Anterior cingulate cortex (tissue), 58 donors: ENCODE data around the gene TUNAR.

ENCODE experiments used
- DNase-seq, 58 donors: peaks; one replicate each; lab custom pipeline; 2025; lab: John Stamatoyannopoulos, UW

Gene TUNAR

DNA sequence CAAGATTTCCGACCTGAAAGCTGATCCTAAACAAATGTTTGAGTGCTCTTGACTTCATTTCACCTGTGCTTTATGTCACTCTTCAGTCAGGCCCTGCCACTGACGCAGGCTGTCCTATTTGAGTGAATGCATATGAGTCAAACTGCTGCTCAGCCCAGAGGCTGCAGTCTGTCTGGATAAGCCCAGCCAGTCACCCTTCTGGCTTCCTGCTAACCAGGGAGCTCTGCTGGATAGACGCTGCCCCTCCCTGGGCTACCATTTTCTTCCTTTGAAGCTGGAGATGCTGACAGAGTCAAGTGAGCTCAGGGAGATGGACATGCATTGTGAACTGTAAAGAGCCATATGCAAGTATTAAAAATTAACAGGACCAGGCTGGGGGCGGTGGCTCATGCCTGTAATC, 5.1 kb upstream of the TUNAR start:
- no peak for DNase-seq

DNA sequence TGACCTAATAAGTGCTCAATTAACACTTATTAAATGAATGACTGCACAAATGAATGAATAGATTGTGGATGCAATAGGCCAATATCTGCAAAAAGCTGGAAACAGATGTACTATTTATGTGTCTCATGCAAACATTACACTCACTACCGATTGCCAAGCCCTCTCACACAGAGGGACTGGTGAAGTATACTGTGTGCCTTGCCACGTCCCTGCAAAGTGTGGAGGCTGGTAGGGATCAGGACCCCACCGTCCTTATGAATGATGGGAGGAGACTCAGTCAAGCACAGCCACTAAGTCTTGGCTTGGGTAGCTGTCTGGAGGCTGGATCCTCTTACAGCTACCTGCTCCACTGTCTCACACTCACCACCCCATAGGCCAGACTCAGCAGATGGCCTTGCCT, 3.9 kb upstream of the TUNAR start:
- no peak for DNase-seq

DNA sequence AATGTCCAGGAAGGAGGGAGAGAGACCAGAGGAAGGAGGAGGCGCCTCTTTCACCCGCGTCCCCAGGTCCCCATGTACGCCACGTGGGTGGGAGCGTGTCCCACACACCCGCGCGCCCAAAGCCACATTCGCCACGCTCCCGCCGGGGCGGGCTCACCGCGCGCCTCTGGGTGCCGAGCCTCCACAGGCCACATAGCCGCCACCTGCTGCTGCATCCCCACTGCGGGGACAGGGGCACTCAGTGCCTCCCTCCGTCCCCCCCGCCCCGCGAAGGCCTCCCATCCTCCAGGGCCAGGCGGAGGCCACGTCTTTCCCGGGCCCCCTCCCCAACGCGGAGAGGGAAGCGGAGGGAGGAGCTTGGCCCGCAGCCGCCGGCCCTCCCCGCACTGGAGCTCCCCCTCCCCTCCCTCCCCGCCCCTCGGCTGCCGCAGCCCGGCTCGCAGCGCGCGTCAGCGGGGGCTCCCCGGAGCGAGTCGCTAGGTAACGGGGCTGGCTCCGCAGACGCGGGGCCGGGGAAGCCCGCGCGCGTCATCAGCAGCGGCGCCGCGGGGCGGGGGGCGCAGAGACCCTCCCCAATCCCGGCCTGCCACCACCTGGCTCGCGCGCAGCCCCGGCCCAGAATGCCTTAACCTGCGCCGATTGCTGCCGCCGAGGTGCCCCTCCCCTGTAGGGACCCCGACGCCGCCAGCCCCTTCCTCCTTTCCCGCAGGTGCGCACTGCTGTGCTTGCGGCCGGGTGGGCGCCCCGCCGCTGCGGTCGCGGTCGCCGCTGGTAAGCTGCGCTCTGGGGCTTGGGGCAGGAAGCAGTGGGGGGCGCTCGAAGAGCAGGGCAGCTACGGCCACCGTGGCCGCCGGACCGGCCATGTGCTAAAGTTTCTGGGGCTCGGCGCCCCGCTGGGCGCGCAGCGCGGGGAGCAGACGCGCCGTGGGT, 536 bp upstream of the TUNAR start:
- DNase-seq = peak in 13 of 58 donors; percentile 12 to 59 (median 32)

DNA sequence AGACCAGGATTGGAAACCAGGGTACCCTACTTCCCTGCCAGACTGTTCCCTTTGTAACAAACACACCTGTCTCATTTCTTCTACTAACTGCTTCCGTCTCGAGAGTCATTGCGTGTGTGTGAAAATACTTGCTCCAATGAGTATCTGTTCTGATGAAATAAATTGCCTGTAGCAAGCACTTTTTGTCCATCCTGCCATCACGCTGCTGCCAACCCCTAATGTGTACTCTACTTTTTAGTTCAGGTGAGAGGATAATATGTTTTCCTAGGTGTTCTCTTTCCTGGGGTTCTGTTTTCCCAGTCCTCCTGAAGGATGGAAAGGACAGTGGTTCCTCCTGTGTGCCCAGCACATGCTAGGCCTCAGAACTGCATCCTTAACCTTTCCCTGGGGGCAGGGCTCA, 1.0 kb downstream of the TUNAR start:
- no peak for DNase-seq

DNA sequence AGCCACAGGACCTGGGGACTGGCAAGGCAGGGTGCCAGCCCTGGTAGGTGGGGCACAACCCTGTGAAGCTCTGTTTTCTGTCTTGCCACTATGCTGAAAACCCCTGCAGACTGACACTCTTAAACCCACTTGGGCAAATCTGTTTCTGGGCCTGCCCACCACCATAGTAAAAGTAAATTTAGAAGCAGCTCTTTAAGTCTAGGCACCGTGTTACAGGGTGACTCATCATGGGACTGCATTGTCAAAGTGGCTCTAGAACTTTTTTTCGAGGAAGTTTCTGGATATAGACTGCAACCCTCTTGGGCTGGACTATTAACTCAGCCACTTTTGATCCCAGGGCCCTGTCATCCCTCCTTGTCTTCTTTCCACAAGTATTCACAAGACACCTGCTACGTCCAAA, 7.7 kb downstream of the TUNAR start:
- DNase-seq = no peak

DNA sequence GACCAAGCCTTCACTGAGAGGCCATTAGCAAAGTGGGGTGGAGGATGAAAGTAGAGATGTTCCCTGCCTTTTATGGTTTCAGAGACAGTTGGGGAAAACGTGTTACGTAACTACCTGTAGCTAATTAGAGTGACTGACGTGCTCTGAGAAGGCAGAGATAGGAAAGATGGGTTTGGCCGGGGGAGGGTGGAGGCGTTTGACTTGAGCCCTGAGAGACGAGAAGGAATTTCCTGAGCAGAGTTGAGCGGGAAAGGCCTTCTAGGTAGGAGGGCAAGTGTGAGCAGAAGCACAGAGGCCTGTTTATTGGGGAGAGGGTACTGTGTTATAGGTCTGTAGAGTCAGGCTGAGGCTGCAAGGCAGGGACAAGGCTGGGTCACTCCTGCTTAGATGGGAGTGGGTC, 8.6 kb downstream of the TUNAR start:
- peak in 1 of 58 donors; percentile 34 for DNase-seq

DNA sequence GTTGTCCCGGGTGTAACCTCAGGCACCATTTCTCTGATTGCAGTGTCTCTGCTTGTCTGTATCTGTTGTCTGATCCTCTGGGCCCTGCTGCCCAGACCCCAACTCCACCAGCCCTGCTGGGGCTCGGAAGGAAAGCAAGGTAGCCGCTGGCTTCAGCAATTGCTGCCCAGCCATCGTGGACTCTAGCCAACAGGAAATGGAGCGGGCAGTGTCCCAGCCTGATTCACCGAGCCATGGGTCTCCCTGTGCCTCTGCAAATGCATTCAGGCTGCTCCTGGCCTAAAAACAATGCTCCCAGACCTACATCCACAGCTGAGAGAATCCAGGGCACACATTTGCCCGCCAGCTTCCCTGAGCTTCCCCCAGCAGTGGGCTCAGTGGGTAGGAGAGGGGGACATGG, 9.2 kb downstream of the TUNAR start:
- DNase-seq = peak in 20 of 58 donors; percentile 2 to 60 (median 22)

DNA sequence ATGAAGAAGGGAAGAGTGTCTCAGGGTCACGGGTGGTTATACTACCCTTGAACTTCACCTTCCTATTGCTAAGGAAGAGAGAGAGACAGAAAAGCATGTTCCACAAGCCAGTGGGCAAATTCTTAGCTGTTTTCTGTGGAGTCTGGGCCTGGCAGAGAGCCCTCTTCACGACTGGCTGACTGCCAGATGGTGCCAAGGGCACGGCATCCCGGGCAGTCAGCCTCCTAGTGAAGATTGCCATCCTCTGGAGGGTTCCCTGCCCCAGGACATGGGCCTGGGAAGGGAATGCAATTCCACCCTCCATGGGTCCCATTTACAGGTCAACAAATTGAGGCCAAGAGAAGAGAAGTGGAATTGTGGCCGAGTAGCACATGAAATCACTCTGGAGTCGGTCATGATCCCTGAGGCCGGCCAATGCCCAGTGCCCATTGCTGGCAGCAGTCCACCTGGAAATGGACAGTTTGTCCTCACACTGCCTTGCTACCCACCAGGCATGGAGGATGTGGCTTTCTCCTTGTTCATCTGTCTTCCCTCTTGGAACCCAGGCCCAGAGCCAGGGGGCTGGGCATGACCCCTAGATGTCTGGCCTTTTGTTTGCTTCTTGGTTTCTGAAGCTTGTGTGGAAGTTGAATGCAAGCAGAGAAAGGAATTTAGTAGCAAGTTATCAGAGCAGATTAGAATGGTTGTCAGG, 9.9 kb downstream of the TUNAR start:
- peak in 22 of 58 donors; percentile 6 to 59 (median 26) for DNase-seq

DNA sequence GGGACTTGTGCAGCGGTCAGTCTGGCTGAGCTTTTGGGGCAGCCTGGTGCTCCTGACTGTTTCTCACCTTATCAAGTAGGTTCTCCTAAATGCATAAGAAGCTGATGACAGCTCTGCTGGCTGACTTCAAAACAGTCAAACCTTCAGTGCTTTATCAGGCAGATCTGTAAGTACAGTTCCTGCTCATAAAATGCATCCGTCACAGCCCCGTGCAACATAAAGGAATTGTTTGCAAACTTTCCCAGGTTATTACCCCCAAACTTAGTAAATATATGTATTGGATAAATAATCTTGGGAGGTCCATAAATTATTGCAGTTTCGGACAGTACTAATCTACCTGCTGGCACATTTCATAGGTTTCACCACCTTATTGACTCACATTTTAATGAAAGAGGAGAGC, 10.7 kb downstream of the TUNAR start:
- DNase-seq = no peak

DNA sequence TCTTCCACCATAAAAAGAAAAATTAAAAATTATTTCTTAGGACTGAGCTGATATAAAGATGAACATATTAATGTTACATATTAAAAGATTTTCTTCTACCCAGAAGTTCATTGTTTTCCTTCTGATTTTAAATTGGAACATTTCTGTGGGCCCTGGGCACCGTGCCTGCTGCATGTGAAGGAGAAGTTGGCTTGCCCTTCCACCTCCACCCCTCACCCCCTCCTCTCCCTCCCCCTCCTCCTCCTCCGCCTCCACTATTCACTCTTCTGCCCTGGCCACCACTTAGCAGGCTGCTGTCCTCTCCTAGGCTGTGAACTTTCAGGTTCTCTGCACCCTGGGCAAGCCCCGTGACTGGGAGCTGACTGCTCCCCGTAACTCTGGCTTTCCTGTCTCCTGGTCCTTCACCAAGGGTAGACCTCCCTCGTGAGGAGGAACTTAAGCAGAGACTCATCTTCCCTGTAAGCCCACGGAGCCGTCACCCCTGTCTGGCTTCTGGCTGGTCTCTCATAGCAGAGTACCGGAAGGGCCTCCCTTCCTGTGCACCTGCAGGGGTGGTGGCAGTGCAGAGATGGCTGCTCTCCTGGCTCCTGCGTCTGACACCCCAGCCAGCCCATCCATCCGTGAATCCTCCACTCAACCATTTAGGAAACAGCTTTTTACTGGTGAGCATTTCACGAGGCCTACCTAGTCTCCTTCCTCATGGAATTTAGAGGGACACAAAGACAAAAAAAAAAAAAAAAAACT, 12.8 kb downstream of the TUNAR start:
- DNase-seq = no peak

DNA sequence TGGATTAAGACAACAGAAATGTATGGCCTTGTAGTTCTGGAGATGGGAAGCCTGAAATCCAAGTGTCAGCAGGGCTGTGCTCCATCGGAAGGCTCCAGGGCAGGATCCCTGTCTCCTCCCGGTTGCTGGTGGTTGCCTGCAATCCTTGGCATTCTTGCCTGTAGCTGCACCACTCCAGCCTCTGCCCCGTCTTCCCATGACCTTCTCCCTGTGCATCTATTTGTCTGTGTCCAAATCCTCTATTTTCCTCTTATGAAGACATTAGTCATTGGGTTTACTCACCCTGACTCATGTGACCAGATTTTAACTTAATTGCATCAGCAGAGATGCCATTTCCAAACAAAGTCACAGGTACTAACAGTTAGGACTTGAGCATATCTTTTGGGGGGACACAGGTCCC, 15.1 kb downstream of the TUNAR start:
- DNase-seq = no peak

DNA sequence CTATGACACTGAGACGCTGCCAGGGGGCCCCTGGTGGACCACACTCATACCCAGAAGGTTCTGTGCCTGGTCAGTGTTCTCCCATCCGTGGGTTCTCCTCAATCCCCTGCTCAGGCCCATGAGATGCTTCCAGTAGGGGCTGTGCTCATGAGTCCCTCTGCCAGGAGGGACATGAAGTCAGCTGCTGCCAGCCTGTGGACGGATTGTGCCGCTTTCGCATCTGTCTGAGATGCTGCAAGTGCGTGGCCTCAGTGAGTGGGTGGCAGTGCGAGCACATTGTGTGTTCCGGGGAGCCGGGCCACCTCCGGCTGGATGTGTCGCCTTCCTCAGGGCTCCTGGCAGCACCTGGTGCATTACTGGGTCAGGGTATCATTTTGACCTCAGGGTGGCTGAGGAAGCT, 15.5 kb downstream of the TUNAR start:
- DNase-seq = peak in 3 of 58 donors; percentile 17 to 23 (median 22)

DNA sequence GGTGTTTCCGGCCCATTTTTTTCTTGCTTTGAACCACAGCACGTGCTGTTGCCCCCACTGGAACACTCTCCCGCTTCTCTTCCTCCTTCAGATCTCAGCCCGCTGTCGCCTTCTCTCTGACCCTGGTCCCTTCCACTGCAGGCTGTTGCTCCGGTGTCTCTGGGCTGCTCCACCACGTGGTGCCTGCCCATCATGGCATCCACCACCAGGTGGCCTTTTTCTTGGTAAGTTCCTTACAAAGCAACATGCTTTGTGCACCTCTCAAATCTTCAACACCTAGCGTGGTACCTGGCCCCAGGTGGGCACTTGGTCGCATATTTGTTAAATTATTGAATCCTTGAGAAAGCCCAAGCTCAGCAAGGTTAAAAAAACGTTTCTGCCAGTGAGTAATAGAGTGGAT, 19.1 kb downstream of the TUNAR start:
- DNase-seq = peak in 1 of 58 donors; percentile 8

DNA sequence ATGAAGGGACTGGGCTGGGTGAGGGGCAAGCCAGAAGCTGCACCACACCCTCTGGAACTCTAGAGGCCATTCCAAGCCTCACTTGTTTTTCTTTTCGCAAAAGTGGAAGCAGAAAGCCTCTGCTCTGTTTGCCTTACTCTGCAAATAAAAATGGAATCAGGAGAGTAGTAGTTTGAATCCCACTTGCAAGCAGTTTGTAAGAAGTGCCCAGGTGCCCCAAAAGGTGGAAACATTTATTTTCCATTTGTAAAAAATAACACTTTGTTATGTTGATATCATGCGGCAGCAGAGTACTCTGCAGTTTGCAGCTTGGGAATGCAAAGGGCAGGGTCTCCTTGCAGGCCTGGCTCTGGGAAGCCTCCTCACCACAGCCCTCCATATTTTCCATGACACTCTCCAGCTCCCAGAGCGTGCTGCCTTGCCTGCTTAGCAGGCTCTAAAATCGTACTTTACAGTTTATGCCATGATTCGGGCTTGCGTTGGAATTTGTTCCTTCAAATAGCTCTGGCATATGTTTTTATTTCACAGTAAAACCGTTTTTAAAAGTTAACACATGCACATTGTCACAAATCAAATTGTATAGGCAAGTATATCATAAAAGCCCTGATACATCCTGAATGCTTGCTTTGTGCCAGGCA, 20.0 kb downstream of the TUNAR start:
- DNase-seq = no peak

DNA sequence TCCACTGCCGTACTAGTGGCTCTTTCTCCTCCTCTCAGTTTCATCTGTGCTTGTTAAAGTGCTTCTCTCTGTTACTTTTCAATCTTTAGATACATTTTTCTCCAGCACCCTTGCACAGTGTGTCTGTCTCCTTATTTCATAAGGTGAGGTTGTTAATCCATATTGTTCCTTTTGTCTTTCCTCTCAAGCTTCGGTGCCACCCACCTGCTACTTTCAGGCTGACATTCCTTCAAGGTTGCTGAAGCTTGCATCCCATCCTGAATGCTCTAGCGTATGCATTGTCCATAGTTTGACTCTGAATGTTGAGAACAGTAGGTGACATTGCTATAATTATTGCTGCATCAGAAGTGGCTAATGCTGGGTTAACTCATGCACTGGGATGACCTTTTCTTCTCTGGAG, 20.6 kb downstream of the TUNAR start:
- DNase-seq = no peak

DNA sequence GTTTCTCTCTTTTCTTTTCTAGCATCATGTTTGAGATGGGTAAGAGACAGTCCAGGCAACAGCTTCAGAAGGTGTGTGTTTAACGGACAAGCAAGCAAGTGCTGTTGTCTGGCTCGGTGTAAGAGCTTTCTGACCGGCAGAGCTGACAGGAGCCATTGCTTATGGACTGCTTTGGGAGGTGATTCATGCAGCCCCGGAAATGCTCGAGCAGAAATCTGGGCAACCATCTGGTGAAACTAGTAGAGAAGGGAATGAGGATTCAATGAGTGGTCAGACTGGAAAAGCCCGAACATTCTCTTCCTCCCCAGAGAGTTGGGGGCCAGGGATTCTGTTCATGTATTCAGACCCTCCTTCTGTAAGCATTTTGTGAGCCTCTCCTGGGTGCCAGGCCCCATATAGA, 24.4 kb downstream of the TUNAR start:
- peak in 1 of 58 donors; percentile 22 for DNase-seq

DNA sequence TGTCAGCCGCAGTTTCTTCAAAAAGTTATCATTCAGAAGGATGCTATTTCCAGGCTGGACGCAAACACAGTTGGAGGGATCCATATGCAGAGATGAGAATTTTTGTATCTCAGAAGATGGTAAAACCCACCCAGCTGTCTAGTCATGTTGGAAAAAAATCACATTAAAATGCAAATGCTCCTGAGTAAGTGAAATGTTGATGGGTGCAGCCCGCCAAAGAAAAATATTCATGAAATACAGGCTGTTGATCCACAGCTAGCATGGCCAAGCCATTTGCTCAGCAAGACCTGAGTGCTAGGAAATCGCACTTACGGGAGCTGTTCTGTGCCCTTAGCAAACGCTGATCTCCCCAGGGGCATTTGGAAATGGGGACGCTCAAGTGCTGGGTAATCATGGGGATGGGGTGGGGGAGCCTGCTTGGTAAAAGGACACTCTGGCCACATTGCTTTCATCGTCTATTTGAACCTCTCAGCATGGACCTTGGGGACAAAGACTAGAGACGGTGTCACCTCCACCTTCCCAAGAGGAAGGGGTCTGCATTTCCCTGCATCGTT, 25.7 kb downstream of the TUNAR start:
- no peak for DNase-seq

DNA sequence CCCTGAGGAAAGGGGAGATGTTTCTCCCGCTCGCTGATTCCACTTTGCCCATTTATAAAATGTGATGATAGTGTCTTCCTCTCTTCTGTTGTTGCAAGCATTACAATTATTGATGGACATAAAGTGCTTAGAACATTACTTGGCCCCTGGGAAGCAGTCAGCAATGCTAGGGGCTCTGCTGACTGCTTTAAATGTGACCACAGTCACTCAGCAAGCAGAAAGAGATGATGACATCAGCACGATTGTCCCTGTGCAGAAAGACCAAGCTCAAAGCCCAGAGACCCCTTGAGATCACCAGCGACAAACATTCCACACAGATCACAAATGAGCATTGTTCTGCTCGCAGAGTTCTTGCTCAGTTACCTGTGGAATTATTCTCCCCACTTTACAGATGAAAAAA, 26.5 kb downstream of the TUNAR start:
- DNase-seq = no peak

DNA sequence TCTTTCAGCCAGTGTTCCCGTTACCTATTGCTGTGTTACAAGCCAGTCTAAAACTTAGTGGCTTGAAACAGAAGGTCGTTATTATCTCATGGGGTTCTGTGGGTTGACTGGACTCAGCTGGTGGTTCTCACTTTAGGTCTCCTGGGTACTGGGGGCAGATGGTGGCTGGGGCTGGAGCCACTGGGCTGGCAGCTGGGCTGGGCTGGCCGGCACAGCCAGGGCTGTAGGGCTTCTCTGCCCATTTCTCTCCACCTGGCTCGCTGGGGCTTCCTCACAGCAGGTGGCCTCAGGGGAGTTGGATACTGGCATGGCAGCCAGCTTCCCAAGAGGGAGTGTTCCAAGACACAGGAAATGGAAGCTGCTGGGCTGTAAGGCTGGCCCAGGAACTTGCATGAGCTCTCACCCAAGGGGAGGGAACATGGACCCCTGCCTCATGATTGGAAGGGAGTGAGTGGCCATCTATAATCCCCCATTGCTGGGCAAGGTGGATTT, 27.0 kb downstream of the TUNAR start:
- DNase-seq = no peak

DNA sequence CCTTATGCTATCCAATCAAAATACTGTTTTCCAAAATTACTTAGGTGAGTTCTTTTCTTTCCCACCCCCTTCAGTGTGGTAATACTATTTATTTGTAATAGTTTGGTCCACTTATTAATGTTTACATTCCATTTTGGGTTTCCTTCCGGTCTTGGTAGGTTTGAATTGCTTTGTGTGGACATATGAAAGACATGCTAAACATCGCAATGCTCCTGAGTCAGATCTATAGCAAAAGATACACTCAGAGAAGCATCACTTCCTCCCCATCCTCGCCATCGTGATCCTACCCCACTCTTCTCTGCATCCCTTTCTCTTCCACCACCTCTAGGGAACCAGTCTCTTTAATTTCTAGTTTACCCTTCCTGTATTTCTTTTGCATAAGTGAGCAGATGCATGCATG, 30.0 kb downstream of the TUNAR start:
- no peak for DNase-seq
